Progenitor cell of endocrine pancreas (in vitro differentiated cells): ENCODE results near the gene ILDR2. TPM values are rescaled to one million over a fixed set of nuclear protein-coding genes. Genes with fewer than 3 reads are reported as not detected.

Source experiments
- DNase-seq: peaks from one replicate; pipeline ENCODE4 v3.0.0; 2021; ENCODE audit warnings: low spot score; ENCODE audit not compliant: unreplicated experiment
- H3K27ac Mint-ChIP-seq: 2 replicates; pipeline ENCODE4 v1.8.0; 2021; ENCODE audit warnings: mild to moderate bottlenecking, moderate library complexity, mixed read lengths
- H3K27me3 Mint-ChIP-seq: 2 replicates; pipeline ENCODE4 v1.8.0; 2021; ENCODE audit warnings: mixed read lengths
- H3K36me3 Mint-ChIP-seq: 2 replicates; pipeline ENCODE4 v1.8.0; 2022; ENCODE audit warnings: mixed read lengths; ENCODE audit not compliant: insufficient read depth
- H3K4me1 Mint-ChIP-seq: 2 replicates; pipeline ENCODE4 v1.8.0; 2021; ENCODE audit warnings: low read depth, mixed read lengths
- H3K4me3 Mint-ChIP-seq: 2 replicates; pipeline ENCODE4 v1.8.0; 2021; ENCODE audit warnings: low read depth, mild to moderate bottlenecking, moderate library complexity, mixed read lengths
- H3K9me3 Mint-ChIP-seq: 2 replicates; pipeline ENCODE4 v1.8.0; 2021; ENCODE audit warnings: low read depth, mixed read lengths
- CTCF ChIP-seq: fragments of 200-600 bp; sonication (generic); IDR thresholded peaks from one replicate; pipeline ENCODE4 v1.5.0; 2021; ENCODE audit warnings: antibody characterized with exemption, mild to moderate bottlenecking; ENCODE audit not compliant: unreplicated experiment
- total RNA-seq: library from RNA; stranded (reverse); gene quantifications from 2 replicates; pipeline ENCODE4 v1.2.1, GENCODE V29; 2021

ILDR2 gene
- total RNA-seq, 1 donor from 2014 or later = 1.4 TPM

- Mint-ChIP-seq H3K4me1 (peaks cover 4% of the 10 kb centered on the region), H3K36me3 (peaks cover 24% of the 10 kb centered on the region), H3K4me3 (no peak overlapping the region), H3K27ac (no peak overlapping the region), H3K27me3 (no peaks in the 10 kb centered on the region), H3K9me3 (no peaks in the 10 kb centered on the region)
- TF ChIP-seq CTCF = no peak
- no peak for DNase-seq
Observed at GRCh38 chr1:166865926-166866325, 109.4 kb downstream of the ILDR2 start.

GRCh38 chr1:166859597-166859996 lies 115.7 kb downstream of the ILDR2 start:
- DNase-seq = no peak
- Mint-ChIP-seq H3K9me3 (no peaks in the 10 kb centered on the region), H3K36me3 (peaks cover 24% of the 10 kb centered on the region), H3K4me3 (no peak overlapping the region), H3K4me1 (no peaks in the 10 kb centered on the region), H3K27ac (no peak overlapping the region), H3K27me3 (no peaks in the 10 kb centered on the region)
- no peak for TF ChIP-seq CTCF

GRCh38 chr1:166858726-166859419 lies 116.5 kb downstream of the ILDR2 start:
- Mint-ChIP-seq H3K27ac (no peak overlapping the region), H3K36me3 (peaks cover 22% of the 10 kb centered on the region), H3K9me3 (no peaks in the 10 kb centered on the region), H3K27me3 (no peaks in the 10 kb centered on the region), H3K4me1 (peaks cover 2% of the 10 kb centered on the region), H3K4me3 (no peak overlapping the region)
- DNase-seq = no peak
- TF ChIP-seq CTCF = no peak

Other genes with a start within 250 kb of the ILDR2 start
- 49.9 and 53.6 TPM in 2 replicates for gene POGK, start 136.1 kb downstream of the ILDR2 start, total RNA-seq
- 18.0 and 21.5 TPM in 2 replicates for gene TADA1, start 99.3 kb downstream of the ILDR2 start, total RNA-seq
- 0.13 TPM in 1 of 2 replicates, not detected in the other for gene MAEL, start 13.7 kb upstream of the ILDR2 start, total RNA-seq
- not detected in 2 replicates for gene GPA33, start 114.8 kb upstream of the ILDR2 start, total RNA-seq
- 0.09 TPM in 1 of 2 replicates, not detected in the other for gene STYXL2, start 118.5 kb upstream of the ILDR2 start, total RNA-seq
- 36.1 and 39.2 TPM in 2 replicates for gene POU2F1, start 245.3 kb upstream of the ILDR2 start, total RNA-seq